H1 (cell line): ENCODE results near the gene MYD88. TPM values are rescaled to one million over a fixed set of nuclear protein-coding genes. Genes with fewer than 3 reads are reported as not detected.
A peak's percentile ranks its signal among the peaks of the same experiment; 100 is the strongest.

Experiments used
- CTCF ChIA-PET: fragments of 300-600 bp; sonication (Branson Sonifier 250); formaldehyde crosslinking; loops from one replicate; lab custom pipeline; 2021; ENCODE audit not compliant: partially characterized antibody; lab: Charles Lee
- POLR2A ChIA-PET: fragments of 300-600 bp; sonication (Branson Sonifier 250); formaldehyde crosslinking; loops from one replicate; lab custom pipeline; 2021; ENCODE audit warnings: inconsistent platforms; ENCODE audit not compliant: partially characterized antibody; lab: Charles Lee
- DNase-seq, 2 experiments: peaks; one replicate each; pipeline versions ENCODE4 v3.0.0 to v3.0.0-alpha.2; 2010 to 2022; ENCODE audit warnings: low spot score in 2 of 2, low read depth in 1 of 2, mixed read lengths in 1 of 2
- FAIRE-seq: peaks from 2 replicates; lab custom pipeline; 2011; peaks lifted over from hg19 to GRCh38; lab: Jason Lieb, UNC
- H2AFZ ChIP-seq: 2 replicates; pipeline ENCODE4 v1.8.1; 2012; ENCODE audit warnings: low read length, inconsistent platforms
- H2AK5ac ChIP-seq: 2 replicates; pipeline ENCODE4 v1.6.1; 2013; ENCODE audit warnings: low read depth, low read length
- H2BK120ac ChIP-seq: replicated peaks from 2 replicates; pipeline ENCODE3; 2013; ENCODE audit warnings: low read depth, low read length, inconsistent platforms
- H2BK12ac ChIP-seq: 2 replicates; pipeline ENCODE4 v1.6.1; 2013; ENCODE audit warnings: low read depth, low read length
- H2BK15ac ChIP-seq: 2 replicates; pipeline ENCODE4 v1.6.1; 2013; ENCODE audit warnings: low read length
- H2BK20ac ChIP-seq: 2 replicates; pipeline ENCODE4 v1.6.1; 2013; ENCODE audit warnings: low read length
- H2BK5ac ChIP-seq: 2 replicates; pipeline ENCODE4 v1.6.1; 2013; ENCODE audit warnings: low read depth, low read length
- H3K14ac ChIP-seq: 2 replicates; pipeline ENCODE4 v1.6.1; 2013; ENCODE audit warnings: inconsistent platforms; ENCODE audit not compliant: insufficient read length
- H3K18ac ChIP-seq: 2 replicates; pipeline ENCODE4 v1.6.1; 2013; ENCODE audit warnings: low read length; ENCODE audit errors: extremely low read depth
- H3K23ac ChIP-seq: 2 replicates; pipeline ENCODE4 v1.6.1; 2013; ENCODE audit warnings: inconsistent platforms; ENCODE audit not compliant: insufficient read length
- H3K23me2 ChIP-seq: 2 replicates; pipeline ENCODE4 v1.6.1; 2013; ENCODE audit warnings: low read depth, low read length
- H3K27ac ChIP-seq: 2 replicates; pipeline ENCODE4 v1.6.1; 2011; ENCODE audit warnings: low read depth, low read length, inconsistent platforms
- H3K27me3 ChIP-seq, 4 experiments: replicated peaks in 1 of 4; 1 replicate in 1 of 4; 2 replicates in 3 of 4; pipeline versions ENCODE4 v1.6.1 to v1.8.1; 2011 to 2013; ENCODE audit warnings: low read length in 3 of 4, mild to moderate bottlenecking in 3 of 4, inconsistent platforms in 2 of 4, mixed read lengths in 2 of 4, moderate library complexity in 1 of 4; ENCODE audit not compliant: control insufficient read depth in 3 of 4, insufficient read depth in 3 of 4; ENCODE audit errors: extremely low read depth in 1 of 4
- H3K36me3 ChIP-seq, 4 experiments: 2 replicates each; pipeline versions ENCODE4 v1.6.1 to v1.8.1; 2011 to 2013; ENCODE audit warnings: mild to moderate bottlenecking in 4 of 4, low read length in 3 of 4, moderate library complexity in 2 of 4, control low read depth in 1 of 4, inconsistent platforms in 1 of 4; ENCODE audit not compliant: insufficient read depth in 4 of 4, control insufficient read depth in 2 of 4
- H3K4ac ChIP-seq: replicated peaks from 2 replicates; pipeline ENCODE3; 2013; ENCODE audit warnings: low read length, low read depth, mixed read lengths, inconsistent platforms; ENCODE audit not compliant: insufficient read length
- H3K4me1 ChIP-seq, 4 experiments: replicated peaks in 1 of 4; 1 replicate in 1 of 4; 2 replicates in 3 of 4; pipeline versions ENCODE4 v1.6.1 to v1.8.1; 2011 to 2013; ENCODE audit warnings: low read length in 3 of 4, inconsistent platforms in 2 of 4, mixed read lengths in 1 of 4; ENCODE audit not compliant: insufficient read depth in 4 of 4, control insufficient read depth in 3 of 4
- H3K4me2 ChIP-seq, 2 experiments: 2 replicates each; pipeline versions ENCODE4 v1.6.1 to v1.8.1; 2011 to 2013; ENCODE audit warnings: low read depth in 2 of 2, low read length in 2 of 2, control low read depth in 1 of 2, inconsistent platforms in 1 of 2, mild to moderate bottlenecking in 1 of 2; ENCODE audit not compliant: insufficient read depth in 1 of 2
- H3K4me3 ChIP-seq, 4 experiments: fragments of 200-600, 300-600 bp in 1 of 4; sonication (generic), shearing (Covaris generic), sonication (Bioruptor Twin) in 1 of 4; 2 replicates each; pipeline versions ENCODE4 v1.5.1 to v1.8.1; 2011 to 2016; ENCODE audit warnings: low read length in 4 of 4, low read depth in 3 of 4, control low read depth in 2 of 4, inconsistent platforms in 2 of 4, mild to moderate bottlenecking in 2 of 4, mixed read lengths in 1 of 4, moderate library complexity in 1 of 4; ENCODE audit not compliant: insufficient read depth in 2 of 4; ENCODE audit errors: extremely low read depth in 1 of 4
- H3K56ac ChIP-seq: replicated peaks from 2 replicates; pipeline ENCODE3; 2013; ENCODE audit warnings: low read depth, mild to moderate bottlenecking, mixed read lengths, low read length, inconsistent platforms; ENCODE audit not compliant: insufficient read length
- H3K79me1 ChIP-seq: 2 replicates; pipeline ENCODE4 v1.6.1; 2013; ENCODE audit warnings: low read depth, low read length, control low read depth
- H3K79me2 ChIP-seq, 2 experiments: 2 replicates each; pipeline versions ENCODE4 v1.6.1 to v1.8.1; 2012 to 2013; ENCODE audit warnings: low read length in 2 of 2, mild to moderate bottlenecking in 2 of 2, inconsistent platforms in 1 of 2; ENCODE audit not compliant: insufficient read depth in 2 of 2, control insufficient read depth in 1 of 2
- H3K9ac ChIP-seq, 4 experiments: replicated peaks in 1 of 4; 1 replicate in 1 of 4; 2 replicates in 3 of 4; pipeline versions ENCODE4 v1.6.1 to v1.8.1; 2011 to 2013; ENCODE audit warnings: low read depth in 3 of 4, low read length in 3 of 4, control low read depth in 2 of 4, mild to moderate bottlenecking in 2 of 4, moderate library complexity in 2 of 4, inconsistent platforms in 1 of 4; ENCODE audit errors: extremely low read depth in 1 of 4
- H3K9me3 ChIP-seq, 2 experiments: 2 replicates each; pipeline versions ENCODE4 v1.6.1 to v1.8.1; 2012 to 2013; ENCODE audit warnings: mild to moderate bottlenecking in 2 of 2, moderate library complexity in 2 of 2, control low read depth in 1 of 2, inconsistent platforms in 1 of 2, low read depth in 1 of 2, low read length in 1 of 2, mixed read lengths in 1 of 2; ENCODE audit not compliant: insufficient read depth in 2 of 2
- H4K20me1 ChIP-seq, 2 experiments: replicated peaks in 1 of 2; 2 replicates each; pipeline versions ENCODE3 to v1.8.1; 2011 to 2013; ENCODE audit warnings: inconsistent platforms in 2 of 2, low read length in 2 of 2, mild to moderate bottlenecking in 1 of 2; ENCODE audit not compliant: insufficient read depth in 2 of 2, control insufficient read depth in 1 of 2
- H4K5ac ChIP-seq: 2 replicates; pipeline ENCODE4 v1.6.1; 2013; ENCODE audit warnings: low read length, low read depth, mixed read lengths, inconsistent platforms; ENCODE audit not compliant: insufficient read length
- H4K8ac ChIP-seq: 2 replicates; pipeline ENCODE4 v1.8.0; 2013; ENCODE audit warnings: mild to moderate bottlenecking, moderate library complexity, low read length, inconsistent platforms; ENCODE audit not compliant: insufficient read depth; ENCODE audit errors: extremely low read depth
- H4K91ac ChIP-seq: replicated peaks from 2 replicates; pipeline ENCODE3; 2013; ENCODE audit warnings: low read length, mixed read lengths, inconsistent platforms; ENCODE audit not compliant: insufficient read length
- HDAC2 ChIP-seq, 2 experiments: fragments of 300-600 bp in 1 of 2; sonication (generic) in 1 of 2; IDR thresholded peaks; 2 replicates each; pipeline ENCODE4 v1.6.1; 2011 to 2012; ENCODE audit warnings: low read depth in 2 of 2, low read length in 2 of 2, mild to moderate bottlenecking in 2 of 2, moderate library complexity in 2 of 2, borderline replicate concordance in 1 of 2, inconsistent platforms in 1 of 2
- KDM5A ChIP-seq: fragments of 200-600 bp; IDR thresholded peaks from 2 replicates; pipeline ENCODE4 v1.7.1; 2012; ENCODE audit warnings: mild to moderate bottlenecking, low read length, inconsistent platforms, mixed read lengths
- WGBS, 2 experiments: shearing (Covaris generic) in 1 of 2; methylation state at CpG; one replicate each; pipeline versions ENCODE4 v1.1.6 to v1.1.7; 2013 to 2015; ENCODE audit warnings: low lambda C conversion rate in 2 of 2, mixed read lengths in 2 of 2, inconsistent platforms in 1 of 2, low coverage in 1 of 2, missing lambda C conversion rate in 1 of 2; ENCODE audit not compliant: insufficient replicate concordance in 2 of 2, insufficient coverage in 1 of 2, insufficient read length in 1 of 2; ENCODE audit errors: extremely low coverage in 1 of 2, missing lambda C conversion rate in 1 of 2; 5-methylcytosine and 5-hydroxymethylcytosine counted together
- polyA plus RNA-seq, 7 experiments: library from polyadenylated mRNA; depleted of rRNA in 3 of 7; stranded (reverse) in 5 of 7; unstranded in 2 of 7; fragments of >200 nt in 5 of 7; fragments of 200-250 nt in 2 of 7; gene quantifications; 1 replicate in 5 of 7; 2 replicates in 1 of 7; 4 replicates in 1 of 7; pipeline versions ENCODE4 v1.2.1 to v1.2.3, GENCODE V29; 2011 to 2013; ENCODE audit warnings: missing spikeins in 2 of 7, mixed read lengths in 2 of 7
- total RNA-seq: library from RNA; stranded (reverse); fragmentation: NEBNext Ultra II Directional; extraction: Animal tissue kit (Norgen Biotek cat#: 25700); gene quantifications from 2 replicates; pipeline ENCODE4 v1.2.1, GENCODE V29; 2021

MYD88 gene
- total and polyA plus RNA-seq, 2 of the 8 experiments (the other 6 are each of a cell fraction or from before 2014, with no cell fraction given): 22.1 to 22.5 TPM

GRCh38 chr3:38097446-38098375 is 40.8 kb upstream of the MYD88 start:
- no peak overlapping the region for H4K91ac ChIP-seq
- H2AK5ac ChIP-seq: no peak overlapping the region
- H4K20me1 ChIP-seq: no peaks in the 10 kb centered on the region
- POLR2A ChIA-PET: interaction anchor here (0.9 to 1.2 kb wide), 4 partner anchors 9 to 40 kb away, joined by 3 read pairs; no protein-coding TSS in a partner anchor
- H3K9me3 ChIP-seq: no peaks in the 10 kb centered on the region
- peaks cover 0 to 2% (median 0%) of the 10 kb centered on the region in 4 experiments; a peak in 1 of 7 replicates for H3K27me3 ChIP-seq
- FAIRE-seq: no peak
- no peaks in the 10 kb centered on the region for H3K79me1 ChIP-seq
- DNase-seq: no peak
- H3K9ac ChIP-seq: no peak overlapping the region; a peak in 1 of 7 replicates
- H3K27ac ChIP-seq: no peak overlapping the region
- no peaks in the 10 kb centered on the region for H3K36me3 ChIP-seq
- H3K4ac ChIP-seq: no peak overlapping the region
- no peak overlapping the region for H3K56ac ChIP-seq
- no peak overlapping the region; the same call in 1 of the 2 replicates for H4K8ac ChIP-seq
- H2BK120ac ChIP-seq: no peak overlapping the region
- H3K4me3 ChIP-seq: no peak overlapping the region
- no peak overlapping the region for H2BK15ac ChIP-seq
- peaks cover 3 to 13% (median 5%) of the 10 kb centered on the region in 4 experiments; a peak in 6 of 7 replicates for H3K4me1 ChIP-seq
- CTCF ChIA-PET: interaction anchor here (1.1 to 7.9 kb wide), 4 partner anchors 9 to 20 kb away, joined by 3 to 54 read pairs (median 6); no protein-coding TSS in a partner anchor
- no peak overlapping the region for H3K14ac ChIP-seq
- no peak overlapping the region; the same call in 1 of the 2 replicates for H2BK5ac ChIP-seq
- no peaks in the 10 kb centered on the region for H3K23me2 ChIP-seq
- H2AFZ ChIP-seq: 0 out of 2 replicates have a peak overlapping the region, but pooled peaks have one; percentile 24
- no peak overlapping the region for H2BK20ac ChIP-seq
- H2BK12ac ChIP-seq: no peak overlapping the region
- H3K18ac ChIP-seq: no peak overlapping the region
- H3K23ac ChIP-seq: no peak overlapping the region
- H3K79me2 ChIP-seq: no peaks in the 10 kb centered on the region
- H4K5ac ChIP-seq: no peak overlapping the region
- 86% methylated on average over 19 of the region's 19 CpGs; no CpG with 5 or more reads in 1 of the 2 experiments for WGBS, 2 experiments
- H3K4me2 ChIP-seq: no peak overlapping the region
- TF ChIP-seq HDAC2 (IDR thresholded peaks at IDR 0.05; ENCODE audit: borderline replicate concordance in 1 of 2, low read depth in 2 of 2, low read length in 2 of 2) (no peak), KDM5A (no peak)
